Activated naive CD4-positive, alpha-beta T cell treated with anti-CD3 and anti-CD28 coated beads, Interleukin-2, amount 50 U/mL, for 16 hours (primary cell): ENCODE results near the gene GNAZ.

Experiments
- DNase-seq: peaks from one replicate; pipeline ENCODE4 v3.0.0-alpha.2; 2020

Gene GNAZ

GRCh38 chr22:23095733-23096342, 25.5 kb downstream of the GNAZ start:
- DNase-seq, result no peak

DNA sequence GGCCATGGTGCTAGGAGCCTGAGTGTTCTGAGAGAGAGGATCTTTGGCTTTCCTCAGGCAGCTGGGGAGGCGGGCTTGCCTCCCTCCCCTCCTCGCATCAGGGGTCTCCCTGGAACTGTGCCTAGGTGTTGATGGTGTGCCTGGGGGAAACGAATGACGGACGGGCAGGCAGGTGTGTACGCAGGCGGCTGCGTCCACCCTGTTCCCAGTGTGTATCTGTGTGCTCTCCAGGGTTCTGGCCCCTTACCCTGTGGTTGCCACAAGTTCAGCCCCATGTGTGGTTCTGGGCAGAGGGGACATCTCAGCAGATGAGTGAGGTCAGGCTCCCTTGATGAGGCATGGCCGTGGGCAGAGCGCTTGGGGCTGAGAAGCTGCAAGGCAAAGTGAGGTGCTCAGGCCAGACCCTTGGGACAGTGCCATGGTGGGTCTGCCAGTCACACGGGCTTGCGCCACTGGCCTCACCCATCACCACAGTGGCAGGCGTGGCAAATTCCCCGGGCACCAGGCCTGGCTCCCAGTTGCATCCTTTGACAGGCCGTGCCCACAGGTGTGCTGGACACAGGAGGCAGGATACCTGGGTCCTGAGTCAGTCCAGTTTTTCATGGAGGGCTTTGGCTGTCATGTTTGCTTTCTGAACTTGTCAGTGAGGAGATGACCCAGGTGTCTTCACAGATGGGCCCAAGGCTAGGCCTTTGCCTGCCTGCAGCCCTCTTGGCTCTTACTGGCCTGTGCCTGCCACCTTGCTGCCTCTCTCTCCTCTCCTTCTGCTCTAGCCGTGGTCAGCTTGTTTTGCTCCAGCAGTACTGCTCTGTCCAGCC, 27.3 kb downstream of the GNAZ start:
- no peak for DNase-seq

DNA sequence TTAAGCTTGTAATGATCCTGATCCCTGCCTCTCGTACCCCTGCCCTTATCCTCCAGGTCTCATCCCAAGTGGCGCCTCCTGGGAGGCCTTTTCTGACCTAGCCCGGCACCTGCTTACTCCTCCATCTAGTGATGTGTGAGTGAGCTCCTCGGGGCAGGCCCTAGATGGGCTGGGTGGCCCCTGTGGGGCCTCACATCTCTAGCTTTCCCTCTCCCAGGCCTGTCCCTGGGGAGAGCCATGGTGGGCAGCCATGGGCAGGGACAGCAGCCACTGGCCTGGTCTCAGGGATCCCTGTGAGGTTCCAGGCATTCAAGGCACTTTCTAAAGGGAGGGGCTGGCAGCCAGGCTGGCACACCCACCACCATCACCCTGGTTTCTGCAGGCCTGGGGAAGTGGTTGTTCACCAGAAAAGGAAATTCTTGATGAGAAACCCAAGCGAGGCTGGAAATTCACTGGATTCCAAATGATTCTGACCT, 27.9 kb downstream of the GNAZ start:
- no peak for DNase-seq

DNA sequence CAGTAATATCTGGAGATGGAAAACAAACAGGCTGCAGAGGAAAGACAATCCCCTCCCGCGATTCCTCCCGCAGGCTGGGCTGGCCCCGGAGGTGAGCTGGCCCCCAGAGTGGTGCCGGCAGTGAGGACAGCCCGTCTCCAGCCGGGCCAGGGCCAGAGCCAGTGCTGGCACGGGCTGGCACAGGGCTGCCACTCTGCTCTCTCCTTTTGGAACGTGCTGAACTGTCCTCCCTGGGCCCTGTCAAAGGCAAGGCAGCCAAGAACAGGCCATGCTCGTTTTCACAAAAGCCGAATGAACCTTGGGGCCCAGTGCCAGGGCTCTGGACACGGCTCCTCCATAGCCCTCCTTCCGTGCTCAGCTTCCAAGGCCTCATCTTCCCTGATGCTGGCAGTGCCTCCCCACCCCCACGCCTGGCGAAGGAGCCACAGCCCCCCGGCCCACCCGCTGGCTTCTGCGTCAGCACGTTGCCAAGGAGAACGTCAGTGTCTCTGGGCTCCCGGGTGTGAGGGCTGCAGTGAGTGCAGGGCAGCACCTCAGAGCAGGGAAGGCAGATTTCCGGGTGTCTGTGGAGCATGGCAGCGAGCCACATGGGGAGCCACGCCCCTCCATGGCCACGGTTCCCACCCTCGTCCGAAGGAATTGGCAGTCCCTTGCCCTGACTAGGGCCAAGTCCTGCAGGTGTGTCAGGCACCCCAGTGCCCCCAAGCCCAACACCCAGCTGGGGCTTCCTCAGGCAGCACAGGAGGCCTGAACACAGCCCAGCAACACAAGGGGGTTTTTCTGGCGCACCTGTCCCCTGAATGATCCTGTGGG, 28.6 kb downstream of the GNAZ start:
- DNase-seq, result no peak

GRCh38 chr22:23099531-23099804, 29.1 kb downstream of the GNAZ start:
- DNase-seq, result no peak

GRCh38 chr22:23100124-23100801, 29.9 kb downstream of the GNAZ start:
- DNase-seq, result no peak

GRCh38 chr22:23101524-23101923, 31.2 kb downstream of the GNAZ start:
- DNase-seq, result no peak

DNA sequence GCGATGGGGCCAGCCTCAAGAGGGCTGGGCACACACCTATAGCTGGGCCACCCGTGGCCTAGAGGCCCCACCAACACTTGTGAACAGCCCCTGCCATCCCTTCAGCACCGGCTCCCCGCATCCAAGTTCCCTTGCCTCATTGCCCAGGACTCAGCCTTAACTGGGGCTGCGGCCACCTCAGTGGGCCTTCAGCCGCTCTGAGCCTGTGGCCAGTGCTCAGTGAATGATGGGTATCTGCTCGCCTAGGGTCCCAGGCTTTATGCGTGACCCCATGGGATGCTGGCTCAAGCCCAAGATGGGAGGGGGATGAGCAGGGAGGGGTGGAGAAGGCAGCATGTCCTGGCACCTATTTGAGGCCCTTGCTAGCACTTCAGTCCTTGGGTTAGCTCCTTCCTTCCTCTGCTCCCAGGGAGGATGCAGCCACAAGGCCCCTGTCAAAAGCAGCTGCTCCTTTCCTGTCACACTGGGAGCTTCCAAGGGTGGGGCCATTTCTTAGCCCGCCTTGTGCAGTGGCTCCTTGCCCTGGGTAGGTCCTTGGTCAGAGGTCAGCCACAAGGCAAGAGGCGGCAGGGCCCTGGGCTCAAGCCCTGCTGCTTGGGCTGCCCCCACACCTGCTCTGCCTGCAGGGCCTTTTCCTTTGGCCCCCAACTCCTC, 31.8 kb downstream of the GNAZ start:
- no peak for DNase-seq

- no peak for DNase-seq
Observed at GRCh38 chr22:23102776-23103175, 32.5 kb downstream of the GNAZ start.

- no peak for DNase-seq
Observed at GRCh38 chr22:23103199-23103954, 33.1 kb downstream of the GNAZ start.

GRCh38 chr22:23104187-23104971, 34.1 kb downstream of the GNAZ start:
- DNase-seq, result no peak

DNA sequence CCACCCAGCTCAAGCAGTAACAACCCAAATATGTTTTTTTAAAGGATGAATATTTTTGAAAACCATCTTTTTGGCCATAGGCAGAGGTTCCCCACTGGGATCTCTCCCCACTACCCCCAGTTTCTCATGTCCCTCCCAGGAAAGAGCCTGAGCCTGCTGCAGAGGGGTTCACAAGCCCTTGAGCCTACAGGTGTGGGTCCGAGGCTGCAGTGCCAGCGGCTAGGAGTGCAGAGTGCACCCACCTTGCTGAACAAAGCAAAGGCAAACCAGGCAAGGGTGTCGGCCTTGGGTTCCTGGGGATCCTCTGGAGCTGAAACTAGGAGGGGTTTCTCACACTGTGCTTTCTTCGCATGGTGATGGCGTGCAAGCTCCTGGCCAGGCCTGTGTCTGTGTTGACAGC, 35.0 kb downstream of the GNAZ start:
- no peak for DNase-seq

DNA sequence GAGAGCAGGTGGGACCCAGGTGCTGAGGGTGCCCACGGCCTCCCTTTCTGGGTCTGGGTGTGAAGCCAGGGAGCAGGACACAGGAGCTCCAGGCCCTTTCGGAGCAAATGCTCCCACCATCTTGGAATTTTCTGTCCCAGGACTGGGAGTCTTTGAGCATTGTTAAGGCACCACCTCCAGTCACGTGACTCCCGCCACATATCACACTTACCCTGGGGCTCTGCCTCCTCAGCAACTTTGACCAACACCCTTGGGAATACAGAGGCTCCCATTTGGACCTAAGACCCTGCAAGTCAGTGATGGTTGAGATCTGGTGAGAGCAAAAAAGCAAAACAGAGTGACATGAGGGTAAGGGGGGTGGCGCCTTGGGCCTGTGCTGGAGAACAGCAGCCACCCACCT, 35.6 kb downstream of the GNAZ start:
- no peak for DNase-seq

GRCh38 chr22:23106344-23106743, 36.0 kb downstream of the GNAZ start:
- DNase-seq, result no peak

- no peak for DNase-seq
Observed at GRCh38 chr22:23106906-23107367, 36.6 kb downstream of the GNAZ start.

GRCh38 chr22:23107487-23108248, 37.3 kb downstream of the GNAZ start:
- DNase-seq, result no peak

GRCh38 chr22:23108249-23109078, 38.1 kb downstream of the GNAZ start:
- no peak for DNase-seq

DNA sequence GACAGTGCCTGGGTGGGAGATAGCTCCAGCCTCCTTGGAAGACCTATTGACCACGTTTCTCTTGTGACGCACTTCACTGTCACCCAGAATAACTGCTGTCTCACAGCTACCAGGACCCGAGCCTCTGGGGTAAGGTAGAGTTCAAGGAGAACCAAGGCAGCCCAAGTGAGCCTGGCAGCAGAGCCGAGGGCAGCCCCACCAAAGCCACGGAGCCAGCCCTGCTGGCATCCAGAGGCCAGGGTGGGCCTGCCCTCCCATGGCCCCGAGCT, 38.7 kb downstream of the GNAZ start:
- DNase-seq, result no peak

GRCh38 chr22:23109441-23109978, 39.2 kb downstream of the GNAZ start:
- no peak for DNase-seq
